Left renal pelvis (tissue), 4 donors: ENCODE results near the gene ASCC1. TPM values are rescaled to one million over a fixed set of nuclear protein-coding genes. Genes with fewer than 3 reads are reported as not detected.
"Not testable (repeated sequence)": the region's sequence is repeated elsewhere in the genome, so short reads cannot be mapped to it uniquely, and the experiment has no call there.

Experiments
- DNase-seq, 4 donors: peaks; one replicate each; pipeline ENCODE4 v3.0.0-alpha.2; 2013; ENCODE audit warnings: low read depth in 4 of 4, low spot score in 3 of 4
- polyA plus RNA-seq, 4 donors: library from polyadenylated mRNA; unstranded; fragments of 120-200 nt; gene quantifications; one replicate each; pipeline ENCODE4 v1.2.1, GENCODE V29; 2013; ENCODE audit not compliant: insufficient read length in 4 of 4

Gene ASCC1
- polyA plus RNA-seq, 4 donors = 32.9 to 49.9 (median 42.4) TPM

- DNase-seq = no peak
Measured at GRCh38 chr10:72133517-72133916, 82.6 kb downstream of the ASCC1 start.

- no peak for DNase-seq
Measured at GRCh38 chr10:72132854-72133253, 83.2 kb downstream of the ASCC1 start.

GRCh38 chr10:72127571-72127970, 88.5 kb downstream of the ASCC1 start:
- DNase-seq = no peak

- no peak for DNase-seq
Measured at GRCh38 chr10:72126872-72127232, 89.2 kb downstream of the ASCC1 start.

GRCh38 chr10:72126184-72126871, 89.7 kb downstream of the ASCC1 start:
- DNase-seq = no peak

GRCh38 chr10:72124989-72125388, 91.1 kb downstream of the ASCC1 start:
- DNase-seq = peak in 2 of 4 donors; percentile 35 to 50

- no peak for DNase-seq
Measured at GRCh38 chr10:72124381-72124780, 91.7 kb downstream of the ASCC1 start.

- no peak for DNase-seq
Measured at GRCh38 chr10:72123616-72124015, 92.5 kb downstream of the ASCC1 start.

GRCh38 chr10:72122221-72122620, 93.9 kb downstream of the ASCC1 start:
- no peak for DNase-seq

GRCh38 chr10:72121389-72121788, 94.7 kb downstream of the ASCC1 start:
- DNase-seq = no peak

GRCh38 chr10:72116372-72116771, 99.7 kb downstream of the ASCC1 start:
- no peak for DNase-seq

- no peak for DNase-seq
Measured at GRCh38 chr10:72114706-72115450, 101.2 kb downstream of the ASCC1 start.

GRCh38 chr10:72110673-72111401, 105.2 kb downstream of the ASCC1 start:
- DNase-seq = no peak

GRCh38 chr10:72109636-72110157, 106.4 kb downstream of the ASCC1 start:
- DNase-seq = no peak

- DNase-seq = no peak
Measured at GRCh38 chr10:72108830-72109635, 107.0 kb downstream of the ASCC1 start.

GRCh38 chr10:72108004-72108370, 108.1 kb downstream of the ASCC1 start:
- DNase-seq = not testable (repeated sequence)

- no peak for DNase-seq
Measured at GRCh38 chr10:72107325-72108003, 108.6 kb downstream of the ASCC1 start.

- no peak for DNase-seq
Measured at GRCh38 chr10:72106896-72107295, 109.2 kb downstream of the ASCC1 start.

GRCh38 chr10:72106154-72106849, 109.8 kb downstream of the ASCC1 start:
- DNase-seq = no peak
